Nephron (organoid): ENCODE data around the gene ARSI.

Experiments
- H3K27ac Mint-ChIP-seq, 3 experiments: 2 replicates each; pipeline ENCODE4 v1.8.0; 2020; ENCODE audit warnings: mixed read lengths in 3 of 3, mild to moderate bottlenecking in 2 of 3, moderate library complexity in 1 of 3
- H3K27me3 Mint-ChIP-seq: 2 replicates; pipeline ENCODE4 v1.8.0; 2021; ENCODE audit warnings: low read depth, mild to moderate bottlenecking, moderate library complexity, mixed read lengths
- H3K36me3 Mint-ChIP-seq: 2 replicates; pipeline ENCODE4 v1.8.0; 2020; ENCODE audit warnings: low read depth, mixed read lengths
- H3K4me1 Mint-ChIP-seq: 2 replicates; pipeline ENCODE4 v1.8.0; 2020; ENCODE audit warnings: mixed read lengths
- H3K4me3 Mint-ChIP-seq, 3 experiments: 2 replicates each; pipeline ENCODE4 v1.8.0; 2020; ENCODE audit warnings: mild to moderate bottlenecking in 3 of 3, mixed read lengths in 3 of 3, moderate library complexity in 2 of 3
- H3K9me3 Mint-ChIP-seq: 2 replicates; pipeline ENCODE4 v1.8.0; 2020; ENCODE audit warnings: mixed read lengths
- CTCF ChIP-seq, 3 experiments: fragments of 200-600 bp; sonication (generic); IDR thresholded peaks; one replicate each; pipeline ENCODE4 v1.5.0; 2021; ENCODE audit warnings: antibody characterized with exemption in 3 of 3; ENCODE audit not compliant: unreplicated experiment in 3 of 3

ARSI gene

GRCh38 chr5:150294551-150295071 lies 8.1 kb downstream of the ARSI start:
- Mint-ChIP-seq H3K9me3 (no peaks in the 10 kb centered on the region), H3K4me1 (peaks cover 41% of the 10 kb centered on the region), H3K36me3 (no peaks in the 10 kb centered on the region), H3K27me3 (peaks cover 16% of the 10 kb centered on the region), H3K4me3 (no peak overlapping the region), H3K27ac (no peak overlapping the region)
- TF ChIP-seq CTCF (IDR thresholded peaks at IDR 0.05; ENCODE audit: unreplicated experiment in 3 of 3): no peak

GRCh38 chr5:150293091-150293941 lies 9.4 kb downstream of the ARSI start:
- peak overlapping the region in 2 of 3 experiments; percentile 9 to 54 for H3K27ac Mint-ChIP-seq
- H3K4me1 Mint-ChIP-seq: peaks cover 29% of the 10 kb centered on the region
- TF ChIP-seq CTCF (IDR thresholded peaks at IDR 0.05; ENCODE audit: unreplicated experiment in 3 of 3): no peak
- H3K27me3 Mint-ChIP-seq: peaks cover 16% of the 10 kb centered on the region
- no peaks in the 10 kb centered on the region for H3K9me3 Mint-ChIP-seq
- H3K4me3 Mint-ChIP-seq: no peak overlapping the region
- H3K36me3 Mint-ChIP-seq: no peaks in the 10 kb centered on the region

- H3K4me3 Mint-ChIP-seq: no peak overlapping the region
- TF ChIP-seq CTCF (IDR thresholded peaks at IDR 0.05; ENCODE audit: unreplicated experiment in 3 of 3): no peak
- H3K36me3 Mint-ChIP-seq: no peaks in the 10 kb centered on the region
- peaks cover 29% of the 10 kb centered on the region for H3K4me1 Mint-ChIP-seq
- no peak overlapping the region for H3K27ac Mint-ChIP-seq
- H3K27me3 Mint-ChIP-seq: peaks cover 20% of the 10 kb centered on the region
- H3K9me3 Mint-ChIP-seq: no peaks in the 10 kb centered on the region
These were observed 11.0 kb downstream of the ARSI start for GRCh38 chr5:150291388-150292385.

- TF ChIP-seq CTCF (IDR thresholded peaks at IDR 0.05; ENCODE audit: unreplicated experiment in 3 of 3): no peak
- no peaks in the 10 kb centered on the region for H3K9me3 Mint-ChIP-seq
- peaks cover 16% of the 10 kb centered on the region for H3K27me3 Mint-ChIP-seq
- H3K36me3 Mint-ChIP-seq: no peaks in the 10 kb centered on the region
- peak within 1 kb of the TSS in 1 of 3 experiments; percentile 27 for H3K27ac Mint-ChIP-seq
- peaks cover 14% of the 10 kb centered on the region for H3K4me1 Mint-ChIP-seq
- no peak within 1 kb of the TSS for H3K4me3 Mint-ChIP-seq
These were observed 12.9 kb downstream of the ARSI start, which contains the start of gene CAMK2A for GRCh38 chr5:150289551-150290390. Gene CAMK2A (minus strand): TSS chr5:150289773. CDS start chr5:150289625, 148 bp downstream.

GRCh38 chr5:150288791-150289190 lies 13.9 kb downstream of the ARSI start:
- Mint-ChIP-seq H3K27ac (no peak overlapping the region), H3K4me1 (peaks cover 13% of the 10 kb centered on the region), H3K4me3 (no peak overlapping the region), H3K36me3 (no peaks in the 10 kb centered on the region), H3K27me3 (peaks cover 19% of the 10 kb centered on the region), H3K9me3 (no peaks in the 10 kb centered on the region)
- no peak for TF ChIP-seq CTCF (IDR thresholded peaks at IDR 0.05; ENCODE audit: unreplicated experiment in 3 of 3)
